HG02943 (cell line): ENCODE results near the gene TGFB3.

Source experiments
- ATAC-seq: cut with Tn5 transposase; IDR thresholded peaks from one replicate; pipeline ENCODE4 v1.9.1; 2021; ENCODE audit warnings: mild to moderate bottlenecking, low read depth, moderate library complexity; ENCODE audit not compliant: unreplicated experiment

Gene TGFB3

GRCh38 chr14:75987201-75987970, 5.6 kb upstream of the TGFB3 start:
- ATAC-seq = no peak

GRCh38 chr14:75986439-75986765, 4.6 kb upstream of the TGFB3 start:
- no peak for ATAC-seq

- ATAC-seq = peak; percentile 55
Measured at GRCh38 chr14:75985618-75986438, 4.0 kb upstream of the TGFB3 start, which contains the start of gene IFT43. Gene IFT43, plus strand, starts transcription at chr14:75985763. Its CDS starts 24 bp downstream, at chr14:75985787.

- no peak for ATAC-seq
Measured at GRCh38 chr14:75984674-75985073, 2.9 kb upstream of the TGFB3 start.

- no peak for ATAC-seq
Measured at GRCh38 chr14:75983019-75983358, 1.2 kb upstream of the TGFB3 start.

- peak; percentile 44 for ATAC-seq
Measured at GRCh38 chr14:75982266-75983018, 647 bp upstream of the TGFB3 start.

- ATAC-seq = no peak
Measured at GRCh38 chr14:75980856-75981255, 939 bp downstream of the TGFB3 start.

- no peak for ATAC-seq
Measured at GRCh38 chr14:75979648-75980565, 1.9 kb downstream of the TGFB3 start.

GRCh38 chr14:75979071-75979571, 2.7 kb downstream of the TGFB3 start:
- ATAC-seq = no peak

- no peak for ATAC-seq
Measured at GRCh38 chr14:75978249-75978731, 3.5 kb downstream of the TGFB3 start.

GRCh38 chr14:75977582-75977943, 4.2 kb downstream of the TGFB3 start:
- ATAC-seq = no peak

GRCh38 chr14:75976826-75977581, 4.8 kb downstream of the TGFB3 start:
- ATAC-seq = no peak

- ATAC-seq = no peak
Measured at GRCh38 chr14:75972801-75973421, 8.9 kb downstream of the TGFB3 start.

GRCh38 chr14:75971509-75971908, 10.3 kb downstream of the TGFB3 start:
- ATAC-seq = no peak

- ATAC-seq = no peak
Measured at GRCh38 chr14:75970989-75971388, 10.8 kb downstream of the TGFB3 start.

GRCh38 chr14:75969891-75970290, 11.9 kb downstream of the TGFB3 start:
- ATAC-seq = no peak

GRCh38 chr14:75969126-75969525, 12.7 kb downstream of the TGFB3 start:
- ATAC-seq = no peak

- ATAC-seq = no peak
Measured at GRCh38 chr14:75968456-75968855, 13.3 kb downstream of the TGFB3 start.

- ATAC-seq = no peak
Measured at GRCh38 chr14:75967866-75968265, 13.9 kb downstream of the TGFB3 start.
